ENCODE measurements around the gene DLGAP1.

The DLGAP1 gene

DNA sequence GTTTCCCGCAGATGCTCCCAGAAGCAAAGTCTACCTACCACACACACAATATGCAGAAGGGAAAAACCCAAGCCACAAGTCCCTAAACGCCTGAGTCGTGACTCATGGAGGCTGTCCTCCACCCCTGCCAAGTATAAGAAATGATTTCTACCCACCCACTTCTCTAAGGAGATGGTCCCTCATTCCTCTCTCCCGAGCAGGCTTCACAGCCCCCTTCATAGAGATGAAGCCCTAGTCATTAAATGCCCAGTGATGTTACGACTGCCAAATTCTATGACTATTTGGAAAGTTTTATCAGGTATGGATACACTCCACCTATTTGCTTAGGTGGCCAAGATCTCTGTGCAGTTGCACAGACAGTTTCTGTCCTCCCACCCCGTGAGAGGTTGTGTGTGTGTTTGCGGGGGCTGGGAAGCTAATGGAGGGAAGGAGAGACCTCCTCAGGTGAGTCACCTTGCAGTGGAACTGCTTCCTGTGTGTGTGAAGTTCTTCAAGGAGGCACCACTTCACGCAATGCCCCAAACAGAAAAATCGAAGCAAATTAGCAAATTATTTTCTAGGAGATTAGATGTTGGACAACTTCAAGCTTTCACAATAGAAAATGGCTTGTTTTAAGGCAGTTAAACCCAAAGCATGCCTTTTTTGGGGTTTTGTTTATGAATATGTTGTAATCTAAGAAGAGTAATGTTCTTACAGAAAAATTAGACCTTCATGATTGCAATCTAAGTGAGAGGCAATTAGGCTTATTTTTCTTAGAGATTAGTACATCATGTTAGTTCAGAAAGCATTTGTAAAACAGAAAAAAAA lies 830.0 kb downstream of the DLGAP1 start:
- H3K27ac ChIP-seq: no peak overlapping the region
- TF ChIP-seq, protein P1, sequence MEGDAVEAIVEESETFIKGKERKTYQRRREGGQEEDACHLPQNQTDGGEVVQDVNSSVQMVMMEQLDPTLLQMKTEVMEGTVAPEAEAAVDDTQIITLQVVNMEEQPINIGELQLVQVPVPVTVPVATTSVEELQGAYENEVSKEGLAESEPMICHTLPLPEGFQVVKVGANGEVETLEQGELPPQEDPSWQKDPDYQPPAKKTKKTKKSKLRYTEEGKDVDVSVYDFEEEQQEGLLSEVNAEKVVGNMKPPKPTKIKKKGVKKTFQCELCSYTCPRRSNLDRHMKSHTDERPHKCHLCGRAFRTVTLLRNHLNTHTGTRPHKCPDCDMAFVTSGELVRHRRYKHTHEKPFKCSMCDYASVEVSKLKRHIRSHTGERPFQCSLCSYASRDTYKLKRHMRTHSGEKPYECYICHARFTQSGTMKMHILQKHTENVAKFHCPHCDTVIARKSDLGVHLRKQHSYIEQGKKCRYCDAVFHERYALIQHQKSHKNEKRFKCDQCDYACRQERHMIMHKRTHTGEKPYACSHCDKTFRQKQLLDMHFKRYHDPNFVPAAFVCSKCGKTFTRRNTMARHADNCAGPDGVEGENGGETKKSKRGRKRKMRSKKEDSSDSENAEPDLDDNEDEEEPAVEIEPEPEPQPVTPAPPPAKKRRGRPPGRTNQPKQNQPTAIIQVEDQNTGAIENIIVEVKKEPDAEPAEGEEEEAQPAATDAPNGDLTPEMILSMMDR (IDR thresholded peaks at IDR 0.05): no peak
- no peak for TF ChIP-seq ZFX (IDR thresholded peaks at IDR 0.05; ENCODE audit: borderline replicate concordance)

DNA sequence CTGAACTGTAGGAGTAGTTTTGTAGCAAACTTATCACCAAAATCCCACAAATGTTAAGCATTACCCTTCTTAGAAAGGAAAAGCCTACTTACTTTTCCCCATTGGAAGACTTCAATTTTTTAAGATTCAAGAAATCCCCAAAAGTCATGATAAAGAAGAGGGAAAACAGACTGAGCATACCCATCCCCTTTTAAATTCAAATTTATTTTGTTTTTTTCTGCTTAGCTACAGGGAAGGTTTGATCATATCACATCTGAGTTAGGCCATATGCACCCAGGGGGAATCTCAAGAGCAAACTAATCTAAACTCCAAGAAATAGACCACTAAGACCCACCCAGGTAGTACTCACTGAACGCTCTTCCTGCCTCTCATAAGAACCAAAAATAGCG lies 830.6 kb downstream of the DLGAP1 start:
- H3K27ac ChIP-seq: no peak overlapping the region
- TF ChIP-seq ZFX (IDR thresholded peaks at IDR 0.05; ENCODE audit: borderline replicate concordance): no peak
- TF ChIP-seq, protein P1 (IDR thresholded peaks at IDR 0.05): no peak

DNA sequence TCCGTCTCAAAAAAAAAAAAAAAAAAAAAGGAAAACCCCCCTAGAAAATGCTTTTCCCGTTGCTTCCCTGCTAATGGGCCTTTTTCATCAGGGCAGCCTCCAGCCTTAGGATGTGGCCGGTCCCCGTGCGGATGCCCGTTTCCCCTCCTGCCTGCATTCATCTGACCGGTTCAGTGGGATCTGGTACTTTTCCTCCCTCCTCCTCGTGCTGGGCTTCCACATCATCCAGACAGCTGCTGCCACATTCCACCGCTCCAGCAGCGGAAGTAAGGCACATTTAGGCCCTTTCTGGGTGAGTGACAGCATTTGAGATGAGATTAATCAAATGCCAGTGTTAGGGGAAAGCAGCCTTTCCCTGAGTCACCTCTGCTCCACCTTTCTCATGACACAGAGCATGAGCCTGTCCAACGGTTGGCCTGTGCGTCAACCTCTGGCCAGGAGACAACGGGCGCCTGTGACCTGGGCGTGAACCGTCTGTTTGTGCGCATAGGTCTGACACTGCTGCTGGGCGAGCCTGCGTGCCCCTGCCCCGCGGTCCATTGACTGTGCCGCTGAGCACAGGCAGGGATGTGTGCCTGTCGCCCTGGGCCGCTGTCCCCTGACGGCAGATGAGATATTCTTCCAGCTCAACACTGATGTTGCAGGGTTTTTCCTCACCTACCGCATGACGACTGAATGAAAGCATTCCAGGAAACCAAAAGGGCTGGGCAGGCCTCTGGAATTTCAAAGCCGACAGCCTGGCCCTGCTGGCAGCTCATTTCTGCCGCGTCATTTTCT lies 831.1 kb downstream of the DLGAP1 start:
- no peak for TF ChIP-seq ZFX (IDR thresholded peaks at IDR 0.05; ENCODE audit: borderline replicate concordance)
- TF ChIP-seq, protein P1 (IDR thresholded peaks at IDR 0.05): no peak
- no peak overlapping the region for H3K27ac ChIP-seq

DNA sequence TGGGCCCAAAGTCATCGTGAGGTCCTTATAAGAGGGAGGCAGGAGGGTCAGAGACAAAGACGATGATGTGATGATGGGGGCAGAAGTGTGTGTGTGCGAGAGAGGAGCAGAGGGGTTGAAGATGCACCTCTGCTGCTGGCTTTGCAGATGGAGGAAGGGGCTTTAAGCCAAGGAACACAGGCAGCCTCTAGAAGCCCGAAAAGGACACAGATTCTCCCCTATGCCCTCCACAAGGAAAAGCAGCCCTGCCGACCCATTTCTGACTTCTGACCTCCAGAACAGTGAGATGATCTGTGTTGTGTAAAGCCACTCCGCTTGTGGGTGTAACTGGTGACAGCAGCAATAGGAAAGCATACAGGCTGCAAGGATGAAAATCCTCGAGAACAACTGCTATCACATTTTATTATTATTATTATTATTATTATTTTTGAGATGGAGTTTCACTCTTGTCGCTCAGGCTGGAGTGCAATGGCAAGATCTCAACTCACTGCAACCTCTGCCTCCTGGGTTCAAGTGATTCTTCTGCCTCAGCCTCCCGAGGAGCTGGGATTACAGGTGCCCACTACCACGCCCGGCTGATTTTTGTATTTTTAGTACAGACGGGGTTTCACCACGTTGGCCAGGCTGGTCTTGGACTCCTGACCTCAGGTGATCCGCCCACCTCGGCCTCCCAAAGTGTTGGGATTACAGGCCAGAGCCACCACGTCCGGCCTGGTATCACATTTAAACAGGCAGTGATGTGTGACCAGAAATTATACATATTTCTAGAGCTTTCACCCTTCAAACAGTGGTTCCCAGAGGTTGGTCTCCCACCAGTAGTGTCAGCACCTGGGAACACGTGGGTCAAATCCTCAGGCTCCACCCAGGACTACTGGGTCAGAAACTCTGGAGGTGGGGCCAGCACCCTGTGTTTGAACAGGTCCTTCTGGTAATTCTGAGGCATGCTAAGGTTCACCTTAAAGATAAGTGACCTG lies 834.7 kb downstream of the DLGAP1 start:
- H3K27ac ChIP-seq: no peak overlapping the region
- no peak for TF ChIP-seq ZFX (IDR thresholded peaks at IDR 0.05; ENCODE audit: borderline replicate concordance)
- TF ChIP-seq, protein P1 (IDR thresholded peaks at IDR 0.05): no peak

DNA sequence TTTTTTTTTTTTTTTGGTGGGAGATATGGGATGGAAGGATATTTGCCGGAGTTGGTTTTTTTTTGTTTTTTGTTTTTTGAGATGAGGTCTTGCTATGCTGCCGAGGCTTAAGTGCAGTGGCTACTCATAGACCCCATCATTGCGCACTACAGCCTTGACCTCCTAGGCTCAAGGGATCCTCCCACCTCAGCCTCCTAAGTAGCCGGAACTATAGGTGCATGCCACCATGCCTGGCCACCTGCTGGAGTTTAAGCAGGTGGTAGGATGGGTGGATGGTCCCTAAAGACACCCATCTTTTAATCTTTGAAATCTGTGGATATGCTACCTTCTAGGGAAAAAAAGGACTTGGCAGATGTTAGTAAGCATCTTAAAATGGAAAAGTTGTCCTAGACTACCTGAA lies 835.4 kb downstream of the DLGAP1 start:
- no peak for TF ChIP-seq ZFX (IDR thresholded peaks at IDR 0.05; ENCODE audit: borderline replicate concordance)
- TF ChIP-seq, protein P1 (IDR thresholded peaks at IDR 0.05): no peak
- no peak overlapping the region for H3K27ac ChIP-seq

DNA sequence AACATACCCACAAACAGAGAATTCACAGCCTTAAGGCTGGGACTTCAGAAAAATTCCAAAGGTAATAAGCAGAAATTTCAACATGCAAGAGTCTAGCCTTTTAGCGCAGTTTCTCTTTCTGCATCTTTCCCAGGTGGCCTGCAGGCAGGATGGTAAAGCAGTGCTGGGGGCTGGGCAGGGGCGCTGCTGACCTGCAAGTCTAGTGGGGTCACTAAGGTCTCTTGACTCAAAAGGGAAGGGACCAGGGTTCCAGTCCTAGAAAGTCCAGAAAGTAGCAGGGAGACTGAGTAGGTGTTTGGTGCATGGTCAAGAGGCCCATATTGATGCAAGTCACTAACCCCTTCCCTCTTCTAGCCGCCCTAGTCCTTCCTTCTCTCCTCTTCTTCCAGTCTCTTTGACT lies 835.9 kb downstream of the DLGAP1 start:
- H3K27ac ChIP-seq: no peak overlapping the region
- TF ChIP-seq, protein P1 (IDR thresholded peaks at IDR 0.05): no peak
- no peak for TF ChIP-seq ZFX (IDR thresholded peaks at IDR 0.05; ENCODE audit: borderline replicate concordance)
